HL-60 (cell line): Measurements from ENCODE around the gene GRIA1.

Experiments
- DNase-seq, 2 experiments: peaks; one replicate each; pipeline ENCODE4 v3.0.0-alpha.2; 2010 to 2020; ENCODE audit warnings: low read depth in 1 of 2, low spot score in 1 of 2
- H3K27ac ChIP-seq: fragments of 250-450 bp; sonication (Bioruptor Pico); replicated peaks from 2 replicates; pipeline ENCODE4 v1.5.1; 2020; ENCODE audit warnings: mild to moderate bottlenecking, moderate library complexity
- H3K27me3 ChIP-seq: fragments of 250-450 bp; sonication (Bioruptor Pico); 2 replicates; pipeline ENCODE4 v1.5.1; 2021; ENCODE audit warnings: mild to moderate bottlenecking, moderate library complexity; ENCODE audit not compliant: insufficient read depth, poor library complexity, severe bottlenecking
- H3K4me3 ChIP-seq: replicated peaks from 2 replicates; pipeline ENCODE4 v1.5.1; 2011; ENCODE audit warnings: mild to moderate bottlenecking, control low read depth, low read length; ENCODE audit not compliant: insufficient read depth
- GABPA ChIP-seq: IDR thresholded peaks from 2 replicates; pipeline ENCODE4 v1.6.1; 2012; ENCODE audit warnings: low read depth
- POLR2AphosphoS5 ChIP-seq: IDR thresholded peaks from 2 replicates; pipeline ENCODE4 v1.6.1; 2012; ENCODE audit warnings: low read depth
- SPI1 ChIP-seq: IDR thresholded peaks from 2 replicates; pipeline ENCODE4 v1.6.1; 2012; ENCODE audit warnings: low read depth, mild to moderate bottlenecking, borderline replicate concordance
- TF ChIP-seq, protein P1 (sequence below): IDR thresholded peaks from 2 replicates; pipeline ENCODE4 v1.6.1; 2012; ENCODE audit warnings: low read depth; ENCODE audit not compliant: insufficient replicate concordance
- TF ChIP-seq, protein P2 (sequence below): IDR thresholded peaks from one replicate; pipeline ENCODE4 v1.5.1; 2011; ENCODE audit warnings: low read length, control low read depth, inconsistent platforms; ENCODE audit not compliant: insufficient read depth

Gene GRIA1

DNA sequence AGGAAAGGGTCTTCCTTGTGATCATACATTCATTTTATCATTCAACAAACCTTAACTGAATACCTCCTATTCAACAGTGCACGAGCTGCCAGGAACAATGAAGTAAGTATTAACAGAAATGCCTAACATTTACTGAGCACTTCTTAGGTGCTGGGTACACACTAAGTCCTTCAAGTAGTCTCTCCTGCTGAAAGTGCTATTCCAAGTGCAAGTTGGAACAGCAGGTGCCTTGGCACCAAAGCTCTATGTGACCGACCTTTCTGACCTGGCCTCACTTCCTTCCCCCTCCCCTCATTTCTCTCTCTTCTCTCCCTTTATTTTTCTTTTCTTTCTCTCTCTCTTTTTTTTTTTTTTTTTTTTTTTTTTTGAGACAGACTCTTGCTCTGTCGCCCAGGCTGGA, 94.5 kb downstream of the GRIA1 start:
- Histone ChIP-seq H3K27ac (no peak overlapping the region), H3K27me3 (no peaks in the 10 kb centered on the region), H3K4me3 (no peak overlapping the region)
- DNase-seq: no peak
- no peak for TF ChIP-seq POLR2AphosphoS5
- TF ChIP-seq SPI1: no peak
- TF ChIP-seq, protein P1, sequence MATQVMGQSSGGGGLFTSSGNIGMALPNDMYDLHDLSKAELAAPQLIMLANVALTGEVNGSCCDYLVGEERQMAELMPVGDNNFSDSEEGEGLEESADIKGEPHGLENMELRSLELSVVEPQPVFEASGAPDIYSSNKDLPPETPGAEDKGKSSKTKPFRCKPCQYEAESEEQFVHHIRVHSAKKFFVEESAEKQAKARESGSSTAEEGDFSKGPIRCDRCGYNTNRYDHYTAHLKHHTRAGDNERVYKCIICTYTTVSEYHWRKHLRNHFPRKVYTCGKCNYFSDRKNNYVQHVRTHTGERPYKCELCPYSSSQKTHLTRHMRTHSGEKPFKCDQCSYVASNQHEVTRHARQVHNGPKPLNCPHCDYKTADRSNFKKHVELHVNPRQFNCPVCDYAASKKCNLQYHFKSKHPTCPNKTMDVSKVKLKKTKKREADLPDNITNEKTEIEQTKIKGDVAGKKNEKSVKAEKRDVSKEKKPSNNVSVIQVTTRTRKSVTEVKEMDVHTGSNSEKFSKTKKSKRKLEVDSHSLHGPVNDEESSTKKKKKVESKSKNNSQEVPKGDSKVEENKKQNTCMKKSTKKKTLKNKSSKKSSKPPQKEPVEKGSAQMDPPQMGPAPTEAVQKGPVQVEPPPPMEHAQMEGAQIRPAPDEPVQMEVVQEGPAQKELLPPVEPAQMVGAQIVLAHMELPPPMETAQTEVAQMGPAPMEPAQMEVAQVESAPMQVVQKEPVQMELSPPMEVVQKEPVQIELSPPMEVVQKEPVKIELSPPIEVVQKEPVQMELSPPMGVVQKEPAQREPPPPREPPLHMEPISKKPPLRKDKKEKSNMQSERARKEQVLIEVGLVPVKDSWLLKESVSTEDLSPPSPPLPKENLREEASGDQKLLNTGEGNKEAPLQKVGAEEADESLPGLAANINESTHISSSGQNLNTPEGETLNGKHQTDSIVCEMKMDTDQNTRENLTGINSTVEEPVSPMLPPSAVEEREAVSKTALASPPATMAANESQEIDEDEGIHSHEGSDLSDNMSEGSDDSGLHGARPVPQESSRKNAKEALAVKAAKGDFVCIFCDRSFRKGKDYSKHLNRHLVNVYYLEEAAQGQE: no peak

DNA sequence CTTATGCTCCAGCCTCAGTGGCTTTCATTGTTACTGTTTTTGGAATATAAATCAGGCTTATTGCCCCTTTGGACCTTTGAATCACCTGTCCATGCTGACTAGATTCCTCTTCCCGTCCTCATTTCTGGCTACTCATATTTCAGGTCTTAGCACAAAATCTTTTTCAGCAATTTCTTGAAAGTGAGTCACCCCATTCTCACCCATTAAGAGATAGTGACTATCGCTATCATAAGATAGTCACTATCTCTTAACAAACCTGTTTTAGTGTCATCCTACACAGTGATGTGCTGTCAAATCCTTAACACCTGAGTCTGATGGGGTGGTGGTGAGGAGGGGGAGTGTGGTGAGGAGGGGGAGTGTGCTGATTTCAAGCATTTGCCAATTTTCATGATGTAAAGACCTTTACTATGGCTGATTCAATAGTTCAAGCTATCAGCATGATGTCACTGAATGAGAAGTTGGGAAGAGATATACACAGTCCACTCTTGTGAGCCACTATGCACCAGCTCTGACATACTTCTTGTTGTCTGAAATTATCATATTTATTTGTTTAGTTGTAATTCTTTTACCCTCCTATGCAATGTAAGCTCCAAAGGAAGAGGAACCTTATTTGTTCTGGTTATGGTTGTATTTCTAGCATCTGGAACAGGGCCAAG, 95.3 kb downstream of the GRIA1 start:
- no peaks in the 10 kb centered on the region for H3K27me3 ChIP-seq
- TF ChIP-seq POLR2AphosphoS5 (no peak), GABPA (no peak), SPI1 (no peak)
- TF ChIP-seq, protein P1: no peak
- TF ChIP-seq, protein P2, sequence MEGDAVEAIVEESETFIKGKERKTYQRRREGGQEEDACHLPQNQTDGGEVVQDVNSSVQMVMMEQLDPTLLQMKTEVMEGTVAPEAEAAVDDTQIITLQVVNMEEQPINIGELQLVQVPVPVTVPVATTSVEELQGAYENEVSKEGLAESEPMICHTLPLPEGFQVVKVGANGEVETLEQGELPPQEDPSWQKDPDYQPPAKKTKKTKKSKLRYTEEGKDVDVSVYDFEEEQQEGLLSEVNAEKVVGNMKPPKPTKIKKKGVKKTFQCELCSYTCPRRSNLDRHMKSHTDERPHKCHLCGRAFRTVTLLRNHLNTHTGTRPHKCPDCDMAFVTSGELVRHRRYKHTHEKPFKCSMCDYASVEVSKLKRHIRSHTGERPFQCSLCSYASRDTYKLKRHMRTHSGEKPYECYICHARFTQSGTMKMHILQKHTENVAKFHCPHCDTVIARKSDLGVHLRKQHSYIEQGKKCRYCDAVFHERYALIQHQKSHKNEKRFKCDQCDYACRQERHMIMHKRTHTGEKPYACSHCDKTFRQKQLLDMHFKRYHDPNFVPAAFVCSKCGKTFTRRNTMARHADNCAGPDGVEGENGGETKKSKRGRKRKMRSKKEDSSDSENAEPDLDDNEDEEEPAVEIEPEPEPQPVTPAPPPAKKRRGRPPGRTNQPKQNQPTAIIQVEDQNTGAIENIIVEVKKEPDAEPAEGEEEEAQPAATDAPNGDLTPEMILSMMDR: no peak
- no peak overlapping the region for H3K27ac ChIP-seq
- DNase-seq: no peak
- no peak overlapping the region for H3K4me3 ChIP-seq

DNA sequence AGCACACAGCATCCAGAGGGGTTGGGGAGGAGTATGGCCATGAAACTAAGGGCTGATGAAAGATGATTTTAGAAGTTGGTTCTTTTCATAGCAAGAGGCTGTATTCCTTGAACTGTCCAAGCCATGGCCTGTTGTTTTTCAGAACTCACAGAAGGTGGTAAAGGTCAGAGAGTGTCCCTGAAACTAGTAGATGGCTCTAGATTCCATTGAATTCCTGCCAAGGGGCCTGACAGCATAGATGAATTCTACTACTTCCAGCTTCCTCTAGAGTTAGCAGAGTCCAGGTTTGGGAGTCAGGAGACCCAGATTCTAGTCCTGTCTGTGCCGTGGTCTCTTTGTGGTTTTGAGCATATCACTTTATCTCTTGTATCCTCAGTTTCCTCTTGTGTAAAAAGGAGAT, 101.6 kb downstream of the GRIA1 start:
- TF ChIP-seq, protein P2: no peak
- TF ChIP-seq POLR2AphosphoS5: no peak
- TF ChIP-seq GABPA: no peak
- TF ChIP-seq SPI1: no peak
- TF ChIP-seq, protein P1: no peak
- DNase-seq: no peak
- Histone ChIP-seq H3K27me3 (no peaks in the 10 kb centered on the region), H3K27ac (no peak overlapping the region), H3K4me3 (no peak overlapping the region)
